GM12873 (cell line): ENCODE results near the gene ASB18.

ENCODE experiments used
- CTCF ChIP-seq: IDR thresholded peaks from 2 replicates; pipeline ENCODE4 v1.5.1; 2012; ENCODE audit warnings: low read depth, mild to moderate bottlenecking, moderate library complexity, low read length, control low read depth; ENCODE audit not compliant: insufficient read depth; ENCODE audit errors: missing control alignments

The ASB18 gene

GRCh38 chr2:236146436-236146835 is 117.8 kb downstream of the ASB18 start:
- no peak for TF ChIP-seq CTCF

- TF ChIP-seq CTCF: no peak
These were observed 120.4 kb downstream of the ASB18 start for GRCh38 chr2:236143811-236144210.
